T follicular helper cell (primary cell): ENCODE results near the gene GNAS.
"Not testable (repeated sequence)": the region's sequence is repeated elsewhere in the genome, so short reads cannot be mapped to it uniquely, and the experiment has no call there.

Source experiments
- DNase-seq: peaks from one replicate; pipeline ENCODE4 v3.0.0-alpha.2; 2020; ENCODE audit warnings: low read depth

GNAS gene

DNA sequence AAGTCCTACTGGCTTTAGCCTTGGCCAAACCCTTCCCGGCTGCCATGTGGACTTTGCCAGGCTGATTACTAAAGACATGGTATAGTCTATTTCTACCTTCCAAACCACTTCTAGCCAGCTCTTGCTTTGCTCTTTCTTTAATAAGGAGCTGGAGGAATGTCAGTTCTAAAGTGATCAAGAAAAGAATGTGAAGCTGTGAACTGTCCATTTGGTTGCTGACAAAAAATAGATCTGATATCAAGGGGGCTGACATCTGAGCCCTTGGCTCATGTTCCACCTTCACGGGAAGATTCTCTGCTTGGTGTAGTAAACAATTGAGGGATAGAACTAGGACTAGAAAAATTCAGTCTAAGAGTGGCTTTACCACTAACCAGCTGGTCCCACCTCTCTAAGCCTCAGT, 24.4 kb upstream of the GNAS start:
- no peak for DNase-seq

DNA sequence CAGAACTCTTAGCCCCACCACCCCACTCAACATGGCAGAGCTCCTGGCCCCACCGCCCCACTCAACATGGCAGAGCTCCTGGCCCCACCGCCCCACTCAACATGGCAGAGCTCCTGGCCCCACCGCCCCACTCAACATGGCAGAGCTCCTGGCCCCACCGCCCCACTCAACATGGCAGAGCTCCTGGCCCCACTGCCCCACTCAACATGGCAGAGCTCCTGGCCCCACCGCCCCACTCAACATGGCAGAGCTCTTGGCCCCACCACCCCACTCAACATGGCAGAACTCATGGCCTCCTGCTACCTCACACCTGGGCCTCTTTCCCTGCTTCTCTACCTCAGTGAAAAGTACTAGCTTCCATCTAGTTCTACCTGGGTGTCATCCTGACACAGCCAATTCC, 23.7 kb upstream of the GNAS start:
- DNase-seq = not testable (repeated sequence)

DNA sequence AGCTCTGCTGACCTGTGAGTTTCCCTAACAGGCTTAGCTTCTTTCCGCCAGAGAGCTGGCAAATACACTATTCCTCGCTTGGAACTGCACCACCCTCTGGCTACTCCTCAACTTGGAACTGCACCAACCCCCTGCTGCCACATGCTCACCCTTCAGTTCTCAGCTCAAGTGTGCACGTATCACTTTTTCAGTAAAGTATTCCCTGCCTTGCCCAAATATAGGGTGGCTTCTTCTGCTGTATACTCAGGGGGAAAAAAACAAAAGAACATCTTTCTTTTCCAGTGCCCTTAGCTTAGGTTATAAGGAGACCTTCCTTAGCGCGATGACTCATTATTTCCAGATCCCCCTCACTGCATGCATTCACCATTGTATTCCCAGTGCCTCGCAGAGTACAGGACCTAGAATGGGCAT, 23.0 kb upstream of the GNAS start:
- DNase-seq = no peak

DNA sequence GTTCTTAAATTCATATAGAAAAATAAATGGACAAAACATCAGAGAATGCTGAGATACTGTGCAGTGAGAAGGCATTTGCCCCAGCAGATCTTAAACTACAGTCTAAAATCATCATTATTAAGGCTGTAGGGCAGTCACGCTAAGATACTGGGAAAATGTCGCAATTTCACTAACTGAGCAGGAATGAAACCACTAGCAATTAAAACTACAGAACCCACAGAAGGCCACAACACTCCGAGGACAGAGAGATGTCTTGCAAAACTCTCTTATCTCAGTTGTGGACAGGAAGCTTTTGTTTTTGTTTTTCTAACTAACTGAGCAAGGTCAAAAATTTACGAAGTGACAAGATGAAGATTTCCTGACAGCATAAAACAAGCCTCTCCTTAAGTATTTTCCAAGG, 20.1 kb upstream of the GNAS start:
- no peak for DNase-seq

DNA sequence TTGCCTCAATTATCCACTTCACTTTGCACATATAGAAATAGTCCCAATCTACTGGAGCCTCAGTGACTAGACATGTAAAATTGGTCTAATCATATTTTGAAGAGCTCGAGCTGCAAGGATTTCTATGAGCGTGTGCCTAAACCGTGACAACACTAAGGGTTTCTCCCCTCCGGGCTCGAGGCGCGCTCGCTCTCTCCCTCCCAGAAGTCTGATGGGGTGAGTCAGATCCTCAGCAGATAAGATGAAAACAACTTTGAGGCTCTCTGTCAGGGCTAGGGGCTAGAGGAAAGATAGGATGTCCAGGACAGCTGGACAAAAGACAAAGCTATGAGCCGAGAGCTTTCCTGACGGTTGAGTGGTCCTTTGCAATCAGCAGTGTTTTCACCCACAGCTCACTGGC, 18.6 kb upstream of the GNAS start:
- no peak for DNase-seq

DNA sequence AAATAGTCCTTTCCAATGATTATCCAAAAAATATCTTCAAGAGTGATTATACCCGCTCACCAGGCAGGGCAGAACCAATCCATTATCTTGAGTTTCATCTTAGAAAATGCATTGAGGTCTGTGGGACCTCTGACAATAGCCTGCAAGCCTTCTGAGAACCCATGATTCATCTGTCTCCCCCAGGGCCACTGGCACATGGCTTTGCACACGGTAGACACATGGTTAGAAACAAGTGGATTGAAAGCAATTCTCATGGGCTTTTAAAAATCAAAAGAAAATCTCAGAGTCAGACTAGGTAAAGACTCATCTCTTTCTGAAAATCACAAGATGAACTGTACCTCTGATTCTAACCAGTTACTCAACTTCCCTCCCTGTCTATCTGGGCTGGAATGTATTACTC, 17.3 kb upstream of the GNAS start:
- no peak for DNase-seq

DNA sequence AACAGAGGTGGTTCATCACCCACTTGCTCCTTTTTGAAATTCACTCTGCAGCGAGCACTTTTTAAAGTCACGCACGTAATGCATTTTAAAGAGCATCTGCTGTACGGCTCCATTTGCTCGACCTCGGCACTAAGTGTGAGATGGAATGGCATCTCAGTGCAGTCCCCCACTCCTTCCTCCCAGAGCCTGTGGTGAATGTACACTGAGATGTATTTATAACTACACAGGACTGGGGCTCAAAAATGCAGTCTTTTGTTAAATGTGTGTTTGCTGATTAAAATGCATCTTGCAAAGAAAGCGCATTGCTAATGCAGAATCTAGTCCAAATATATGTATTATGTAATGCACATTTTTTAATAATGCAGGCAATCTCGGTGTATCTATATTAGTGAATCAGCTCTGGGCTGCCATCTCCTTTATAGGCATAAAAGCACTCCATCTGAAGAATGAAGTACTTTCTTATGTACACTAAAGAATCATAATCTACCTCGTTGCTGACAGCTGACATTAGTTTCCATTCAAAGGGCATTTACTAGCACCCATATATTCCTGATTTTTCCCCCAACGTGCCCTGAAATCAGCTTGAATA, 15.8 kb upstream of the GNAS start:
- DNase-seq = no peak

DNA sequence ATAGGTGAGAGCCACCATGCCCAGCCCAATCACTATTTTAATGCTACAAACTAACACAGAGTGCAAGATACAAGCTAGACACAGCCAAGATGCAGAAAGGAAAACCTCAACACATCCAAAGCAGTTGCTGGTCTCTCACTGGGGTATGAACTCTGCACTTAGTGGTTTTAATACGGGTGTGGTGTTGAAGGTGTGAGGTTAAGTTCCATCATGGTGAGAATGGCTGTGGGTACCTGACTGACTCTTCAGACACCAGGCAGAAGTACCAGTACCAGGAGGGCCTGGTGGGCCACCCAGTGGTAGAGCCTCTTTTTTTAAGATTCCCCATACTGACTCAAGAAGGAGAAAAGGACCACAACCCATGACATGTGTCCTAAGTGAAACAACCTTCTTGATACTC, 14.8 kb upstream of the GNAS start:
- no peak for DNase-seq

DNA sequence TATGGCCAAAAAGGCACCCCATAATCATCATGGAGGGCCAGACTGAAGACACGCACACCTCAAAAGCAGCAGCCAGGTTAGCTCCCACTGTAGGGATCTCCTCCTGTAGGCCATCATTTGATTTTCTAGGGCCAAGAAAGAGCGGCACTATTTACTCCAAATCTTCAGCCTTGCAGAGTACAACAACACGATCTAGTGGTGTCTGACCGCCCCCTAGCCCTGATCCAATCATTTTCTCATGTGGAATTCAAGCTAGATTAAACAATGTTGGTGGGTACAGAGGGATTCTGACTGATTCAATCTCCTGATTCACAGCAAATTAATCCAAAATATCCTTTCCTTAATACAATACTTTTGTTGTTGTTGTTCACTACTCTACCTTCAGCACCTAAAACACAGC, 14.3 kb upstream of the GNAS start:
- DNase-seq = no peak

DNA sequence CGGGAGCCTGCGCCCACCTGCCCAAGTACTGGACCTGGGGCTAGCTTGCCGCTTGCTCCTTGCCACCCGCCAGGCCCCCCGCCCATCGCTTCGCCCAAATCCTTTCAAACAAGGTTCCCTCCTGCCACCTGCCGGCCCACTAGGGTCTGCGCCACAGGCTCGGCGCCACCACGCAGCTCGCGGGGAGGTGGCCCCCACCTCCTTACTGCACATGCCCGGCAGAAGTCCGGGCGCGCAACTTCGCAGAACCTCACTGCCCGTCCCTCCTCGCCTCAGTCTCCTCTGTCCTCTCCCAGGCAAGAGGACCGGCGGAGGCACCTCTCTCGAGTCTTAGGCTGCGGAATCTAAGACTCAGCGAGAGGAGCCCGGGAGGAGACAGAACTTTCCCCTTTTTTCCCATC, 13.0 kb upstream of the GNAS start:
- DNase-seq = peak; percentile 29

DNA sequence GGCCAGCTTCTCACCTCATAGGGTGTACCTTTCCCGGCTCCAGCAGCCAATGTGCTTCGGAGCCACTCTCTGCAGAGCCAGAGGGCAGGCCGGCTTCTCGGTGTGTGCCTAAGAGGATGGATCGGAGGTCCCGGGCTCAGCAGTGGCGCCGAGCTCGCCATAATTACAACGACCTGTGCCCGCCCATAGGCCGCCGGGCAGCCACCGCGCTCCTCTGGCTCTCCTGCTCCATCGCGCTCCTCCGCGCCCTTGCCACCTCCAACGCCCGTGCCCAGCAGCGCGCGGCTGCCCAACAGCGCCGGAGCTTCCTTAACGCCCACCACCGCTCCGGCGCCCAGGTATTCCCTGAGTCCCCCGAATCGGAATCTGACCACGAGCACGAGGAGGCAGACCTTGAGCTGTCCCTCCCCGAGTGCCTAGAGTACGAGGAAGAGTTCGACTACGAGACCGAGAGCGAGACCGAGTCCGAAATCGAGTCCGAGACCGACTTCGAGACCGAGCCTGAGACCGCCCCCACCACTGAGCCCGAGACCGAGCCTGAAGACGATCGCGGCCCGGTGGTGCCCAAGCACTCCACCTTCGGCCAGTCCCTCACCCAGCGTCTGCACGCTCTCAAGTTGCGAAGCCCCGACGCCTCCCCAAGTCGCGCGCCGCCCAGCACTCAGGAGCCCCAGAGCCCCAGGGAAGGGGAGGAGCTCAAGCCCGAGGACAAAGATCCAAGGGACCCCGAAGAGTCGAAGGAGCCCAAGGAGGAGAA, 12.3 kb upstream of the GNAS start:
- no peak for DNase-seq

DNA sequence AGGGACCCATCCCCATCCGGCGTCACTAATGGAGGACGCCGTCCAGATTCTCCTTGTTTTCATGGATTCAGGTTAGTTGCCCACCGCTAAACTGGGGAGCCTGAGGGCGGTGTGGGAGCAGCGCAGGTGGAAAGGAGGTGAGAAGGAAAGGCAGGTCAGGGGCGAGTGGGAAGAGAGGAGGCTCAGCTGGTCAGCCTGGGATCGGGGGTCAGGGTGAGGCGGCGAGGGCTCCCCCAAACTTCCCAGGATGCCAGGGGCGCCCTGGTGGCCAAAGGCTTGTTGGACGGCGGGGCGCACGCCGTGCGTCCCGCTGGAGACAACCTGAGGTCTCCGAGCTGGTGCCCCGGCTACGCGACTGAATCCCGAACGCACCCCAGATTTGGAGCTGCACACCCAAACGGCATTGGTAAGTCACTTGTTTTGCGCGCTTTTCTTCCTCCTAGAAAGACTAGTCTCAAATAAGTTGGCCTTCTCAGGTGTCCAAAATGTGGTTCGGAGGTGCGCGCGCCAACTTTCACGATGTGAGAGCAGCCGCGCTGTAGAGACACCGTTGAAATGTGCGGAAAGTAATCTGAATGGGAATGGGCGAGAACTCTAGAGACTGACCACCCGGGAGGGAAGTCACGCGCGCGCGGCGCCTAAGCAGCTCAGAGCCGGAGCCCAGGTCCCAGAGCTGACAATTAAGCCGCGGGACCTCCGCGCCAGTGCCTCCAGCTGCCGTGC, 11.5 kb upstream of the GNAS start:
- no peak for DNase-seq

DNA sequence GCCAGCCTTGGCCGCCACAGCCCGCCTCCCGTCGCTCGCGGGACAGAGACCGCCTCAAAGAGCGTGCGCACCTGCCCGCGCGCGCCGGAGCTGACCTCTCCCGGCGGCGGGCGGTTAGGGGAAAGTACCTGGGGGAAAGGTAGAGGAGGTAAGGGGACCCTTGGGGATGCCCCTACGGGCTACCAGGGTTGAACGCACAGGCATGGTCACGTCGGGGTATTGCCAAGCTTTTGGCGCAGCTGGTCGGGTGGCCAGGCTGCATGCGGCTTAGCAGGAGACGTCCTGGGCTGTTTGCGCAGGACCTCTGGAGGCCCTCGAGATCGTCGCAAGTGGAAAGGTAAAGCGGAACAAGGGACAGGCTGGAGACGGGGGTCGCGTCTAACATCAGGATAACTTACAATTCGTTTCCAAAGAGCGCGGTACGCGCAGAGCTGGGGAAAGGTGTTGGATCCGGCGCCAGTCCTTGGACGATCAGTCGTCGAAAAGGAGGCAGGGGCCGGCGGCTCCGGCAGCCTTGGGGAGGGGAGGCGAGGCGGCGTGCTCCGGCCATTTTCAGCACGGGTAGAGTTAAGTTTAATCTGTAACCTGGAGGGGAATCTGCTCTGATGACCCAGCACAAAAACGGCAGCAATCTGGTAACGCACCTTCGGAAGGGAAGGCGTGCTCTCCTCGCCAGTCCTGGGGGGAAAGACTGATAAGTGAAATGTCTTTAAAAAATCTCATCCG, 10.8 kb upstream of the GNAS start:
- no peak for DNase-seq

DNA sequence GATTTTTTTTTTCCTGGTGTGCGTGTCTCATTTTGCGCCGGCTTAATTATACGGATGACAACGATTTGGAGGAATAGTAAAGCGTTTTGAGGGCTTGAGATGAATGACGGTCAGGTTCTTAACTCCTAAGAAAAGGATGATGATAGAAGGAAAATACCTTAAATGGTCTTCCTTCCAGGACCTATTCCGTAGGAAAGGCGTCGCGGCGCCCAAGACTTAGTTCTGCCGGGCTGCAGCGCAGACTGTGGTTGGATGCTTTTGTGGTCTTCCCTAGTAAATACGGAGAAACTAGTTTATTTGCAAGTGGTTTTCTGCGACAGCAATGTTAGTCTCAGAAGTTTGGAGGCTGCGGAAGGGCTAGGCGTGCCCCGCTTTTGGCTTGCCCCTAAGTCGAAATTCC, 10.2 kb upstream of the GNAS start:
- no peak for DNase-seq

DNA sequence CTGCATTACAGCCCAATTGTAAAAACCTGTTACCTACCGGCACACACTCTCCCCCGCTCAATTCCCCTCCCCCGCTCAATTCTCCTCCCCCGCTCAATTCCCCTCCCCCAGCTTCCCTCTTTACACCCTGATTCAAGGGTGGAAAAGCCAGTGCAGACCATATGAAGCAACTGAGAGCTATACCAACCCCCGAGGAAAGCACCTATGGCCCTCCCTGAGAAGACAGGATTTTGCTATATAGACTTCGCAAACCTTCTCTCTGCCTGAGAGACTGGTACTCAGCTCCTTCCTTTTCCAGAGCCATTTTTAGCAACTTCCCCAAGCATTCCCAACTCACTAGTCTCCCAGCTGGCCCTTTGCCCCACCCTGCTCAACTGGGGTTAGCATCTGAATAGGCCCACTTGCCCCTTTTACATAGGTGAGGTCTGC, 9.4 kb upstream of the GNAS start:
- no peak for DNase-seq

DNA sequence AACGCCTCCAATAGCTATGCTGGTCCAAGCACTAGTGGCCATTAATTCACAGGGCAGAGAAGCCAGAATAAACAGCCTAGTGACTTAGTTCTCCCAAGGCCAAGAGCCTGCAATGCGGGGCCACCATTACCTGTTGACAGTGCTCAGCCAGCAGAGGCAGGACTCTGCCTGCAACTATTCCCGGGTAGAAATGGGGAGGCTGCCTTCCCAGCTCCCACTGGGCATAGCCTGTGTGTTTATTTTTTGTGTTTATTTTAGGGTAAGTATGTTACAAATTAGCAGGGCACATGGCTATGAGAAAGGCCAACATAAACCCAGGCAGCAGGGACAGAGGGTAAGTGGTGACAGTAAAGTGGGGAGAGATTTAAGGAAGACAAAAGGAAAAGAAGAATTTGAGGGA, 6.8 kb upstream of the GNAS start:
- no peak for DNase-seq

DNA sequence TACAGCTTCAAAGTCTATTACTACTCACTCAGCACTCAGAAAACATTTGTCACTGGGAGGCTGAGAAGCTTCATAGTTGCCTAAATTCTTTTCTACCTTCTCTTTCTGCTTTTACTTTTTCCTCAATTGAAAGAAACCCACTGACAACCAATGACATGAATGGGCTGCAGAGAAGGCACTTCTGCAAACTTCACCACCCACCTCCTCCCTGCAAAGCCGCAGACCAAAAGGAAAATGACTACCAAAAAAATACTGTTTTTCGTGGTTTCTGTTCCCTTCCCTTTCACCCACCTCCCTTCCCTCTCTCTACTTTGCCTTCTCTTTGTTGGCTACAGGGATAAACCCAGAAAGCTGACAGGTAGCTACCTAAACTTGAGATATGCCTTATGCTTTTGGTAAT, 5.1 kb upstream of the GNAS start:
- DNase-seq = no peak

DNA sequence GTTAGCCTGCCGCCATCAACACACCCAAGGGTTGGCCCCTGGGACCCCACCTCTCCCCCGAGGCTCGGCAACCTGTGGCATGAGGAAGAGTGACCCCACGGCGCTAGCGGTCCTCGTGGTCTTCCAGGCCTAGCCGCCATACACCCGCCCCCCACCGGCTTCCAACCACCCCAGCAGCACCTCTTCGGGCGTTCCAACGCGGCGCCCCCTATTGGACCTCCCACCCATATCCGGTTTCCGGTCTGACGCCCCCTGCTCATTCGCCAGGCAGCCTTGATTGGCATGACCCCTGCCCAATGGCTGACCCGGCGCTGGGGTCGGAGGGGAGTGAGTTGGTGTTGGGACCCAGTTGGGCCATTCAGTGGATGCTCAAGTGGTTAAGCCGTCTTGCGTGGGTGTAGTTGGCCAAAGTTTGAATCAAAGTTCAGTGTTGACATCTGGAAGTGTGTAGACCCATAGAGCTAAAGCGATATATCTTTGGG, 1.8 kb upstream of the GNAS start, which contains the start of gene GNAS-AS1:
GNAS-AS1 (minus strand) TSS at position 210 of the 482 bp plus-strand sequence.
- DNase-seq = peak; percentile 69

DNA sequence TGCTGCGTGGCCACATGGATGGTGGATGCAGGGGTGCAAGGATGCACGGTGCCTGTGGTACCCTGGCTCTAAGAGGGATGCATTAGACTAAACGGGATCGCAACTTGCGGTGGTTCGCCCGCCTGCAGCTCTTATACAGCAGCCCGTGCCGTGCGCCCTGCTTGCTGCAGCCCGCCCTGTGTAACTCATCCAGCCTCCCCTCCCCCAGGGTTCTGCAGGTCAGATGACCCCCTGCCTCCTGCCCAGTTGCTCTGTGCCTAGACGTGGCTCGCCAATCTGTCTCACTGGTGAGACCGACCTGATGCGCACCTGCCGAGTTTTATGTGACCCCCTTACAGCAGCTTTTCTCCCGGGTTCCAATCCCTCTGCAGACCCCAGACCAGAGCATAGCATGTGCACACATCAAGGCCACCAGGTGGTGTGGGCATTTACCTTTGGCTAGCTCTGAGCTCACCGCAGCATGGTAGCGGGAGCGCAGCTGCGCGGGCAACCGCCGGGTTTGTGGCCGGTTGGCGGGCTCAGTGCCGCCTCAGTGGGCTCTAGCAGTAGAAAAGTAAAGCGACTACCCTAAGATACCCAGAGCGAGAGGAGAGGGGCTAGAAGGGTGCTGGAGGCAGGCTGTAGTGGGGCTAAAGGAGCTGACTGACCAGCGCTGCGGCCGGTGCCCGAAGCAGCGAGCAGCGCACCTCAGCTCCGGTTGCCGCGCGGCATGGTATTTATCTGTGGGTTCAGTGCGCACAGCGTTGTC, 1.1 kb upstream of the GNAS start:
- DNase-seq = no peak

DNA sequence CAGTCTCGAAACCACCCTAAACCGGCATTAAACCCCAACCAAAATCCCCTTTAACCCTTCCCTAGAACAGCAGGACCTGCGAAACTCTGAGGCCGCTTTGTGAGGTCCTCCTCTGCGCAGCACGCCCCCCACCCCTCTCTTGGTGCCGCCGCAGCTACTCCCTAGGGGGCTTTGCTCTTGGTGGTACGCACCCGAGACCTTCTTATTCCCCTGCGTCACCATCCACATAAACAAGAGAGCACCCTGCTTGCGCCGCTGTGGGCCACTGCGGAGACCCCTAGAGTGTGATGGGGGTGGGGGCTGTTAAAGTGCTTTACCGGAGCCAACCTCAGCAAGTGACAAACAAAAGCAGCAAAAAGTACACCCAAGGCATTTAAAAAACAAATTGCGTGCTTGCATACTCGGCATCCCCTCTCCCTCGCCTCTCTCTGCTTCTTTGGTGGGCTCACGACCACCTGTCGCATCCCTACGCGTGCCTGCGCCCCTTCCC, 502 bp upstream of the GNAS start:
- DNase-seq = no peak

DNA sequence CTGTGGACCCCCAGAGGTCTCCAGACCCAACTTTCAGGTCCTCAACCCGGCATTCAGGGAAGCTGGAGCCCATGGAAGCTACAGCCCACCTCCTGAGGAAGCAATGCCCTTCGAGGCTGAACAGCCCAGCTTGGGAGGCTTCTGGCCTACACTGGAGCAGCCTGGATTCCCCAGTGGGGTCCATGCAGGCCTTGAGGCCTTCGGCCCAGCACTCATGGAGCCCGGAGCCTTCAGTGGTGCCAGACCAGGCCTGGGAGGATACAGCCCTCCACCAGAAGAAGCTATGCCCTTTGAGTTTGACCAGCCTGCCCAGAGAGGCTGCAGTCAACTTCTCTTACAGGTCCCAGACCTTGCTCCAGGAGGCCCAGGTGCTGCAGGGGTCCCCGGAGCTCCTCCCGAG, 950 bp downstream of the GNAS start:
- DNase-seq = no peak
